ENCODE measurements around the gene RDH16.

GRCh38 chr12:56929780-56930179 lies 27.6 kb downstream of the RDH16 start:
- TF ChIP-seq, protein P1, sequence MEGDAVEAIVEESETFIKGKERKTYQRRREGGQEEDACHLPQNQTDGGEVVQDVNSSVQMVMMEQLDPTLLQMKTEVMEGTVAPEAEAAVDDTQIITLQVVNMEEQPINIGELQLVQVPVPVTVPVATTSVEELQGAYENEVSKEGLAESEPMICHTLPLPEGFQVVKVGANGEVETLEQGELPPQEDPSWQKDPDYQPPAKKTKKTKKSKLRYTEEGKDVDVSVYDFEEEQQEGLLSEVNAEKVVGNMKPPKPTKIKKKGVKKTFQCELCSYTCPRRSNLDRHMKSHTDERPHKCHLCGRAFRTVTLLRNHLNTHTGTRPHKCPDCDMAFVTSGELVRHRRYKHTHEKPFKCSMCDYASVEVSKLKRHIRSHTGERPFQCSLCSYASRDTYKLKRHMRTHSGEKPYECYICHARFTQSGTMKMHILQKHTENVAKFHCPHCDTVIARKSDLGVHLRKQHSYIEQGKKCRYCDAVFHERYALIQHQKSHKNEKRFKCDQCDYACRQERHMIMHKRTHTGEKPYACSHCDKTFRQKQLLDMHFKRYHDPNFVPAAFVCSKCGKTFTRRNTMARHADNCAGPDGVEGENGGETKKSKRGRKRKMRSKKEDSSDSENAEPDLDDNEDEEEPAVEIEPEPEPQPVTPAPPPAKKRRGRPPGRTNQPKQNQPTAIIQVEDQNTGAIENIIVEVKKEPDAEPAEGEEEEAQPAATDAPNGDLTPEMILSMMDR (IDR thresholded peaks at IDR 0.05) = no peak
- no peak for TF ChIP-seq POLR2A (IDR thresholded peaks at IDR 0.05)
